Neuron (in vitro differentiated cells): ENCODE measurements around the gene CPLX3.

Source experiments
- H2AFZ ChIP-seq: one replicate; pipeline ENCODE4 v1.6.1; 2013; ENCODE audit warnings: low read depth, mild to moderate bottlenecking, inconsistent platforms, low read length, moderate library complexity
- H3K27me3 ChIP-seq: one replicate; pipeline ENCODE4 v1.6.1; 2013; ENCODE audit warnings: low read length; ENCODE audit not compliant: insufficient read depth
- H3K36me3 ChIP-seq: one replicate; pipeline ENCODE4 v1.6.1; 2013; ENCODE audit warnings: low read length; ENCODE audit not compliant: insufficient read depth
- H3K4me1 ChIP-seq: one replicate; pipeline ENCODE4 v1.6.1; 2013; ENCODE audit warnings: low read length; ENCODE audit not compliant: insufficient read depth
- H3K4me3 ChIP-seq: 2 replicates; pipeline ENCODE4 v1.5.1; 2013; ENCODE audit warnings: mild to moderate bottlenecking, low read length, moderate library complexity
- H3K9me3 ChIP-seq: one replicate; pipeline ENCODE4 v1.6.1; 2013; ENCODE audit warnings: low read length

CPLX3 gene

DNA sequence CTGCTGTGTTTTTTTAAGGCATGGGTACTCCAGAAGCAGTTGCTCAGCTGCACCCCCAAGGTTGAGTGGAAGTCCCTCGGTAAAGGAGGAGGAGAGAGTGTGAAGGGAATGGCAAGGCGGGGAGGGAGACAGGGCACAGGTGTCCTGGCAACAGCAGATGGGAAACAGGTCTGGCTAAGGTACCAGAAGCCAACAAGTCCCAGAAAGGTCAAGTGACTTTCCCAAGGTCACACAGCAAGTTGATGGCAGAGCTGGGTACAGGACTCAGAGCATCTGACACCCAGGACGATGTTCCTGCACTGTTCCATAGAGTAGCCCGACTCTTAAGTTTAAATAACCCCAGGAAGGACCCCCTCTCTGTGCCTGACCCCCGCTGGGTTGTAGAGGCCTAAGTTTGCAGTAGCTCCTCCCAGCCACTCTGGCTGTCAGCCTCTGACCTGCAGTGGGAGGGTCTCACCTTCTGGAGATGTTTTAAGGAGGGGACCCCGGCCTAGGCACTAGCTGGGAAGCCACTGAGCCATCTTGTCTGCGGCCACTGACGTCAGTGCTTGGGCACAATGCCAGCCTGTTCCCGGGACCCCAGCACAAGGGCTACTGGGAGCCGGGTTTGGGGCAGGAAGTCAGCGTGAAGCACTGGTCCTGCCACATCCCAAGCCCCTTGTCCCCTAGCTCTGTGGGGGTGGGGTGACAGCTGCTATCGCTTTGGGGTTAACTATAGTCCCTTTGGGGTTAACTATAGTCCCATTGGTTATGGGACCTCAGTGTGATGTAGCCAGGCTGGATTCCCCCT lies 34.0 kb upstream of the CPLX3 start:
- no peak overlapping the region for H3K4me3 ChIP-seq
- no peaks in the 10 kb centered on the region for H3K36me3 ChIP-seq
- no peaks in the 10 kb centered on the region for H3K9me3 ChIP-seq
- peaks cover 21% of the 10 kb centered on the region for H3K4me1 ChIP-seq
- H3K27me3 ChIP-seq: no peaks in the 10 kb centered on the region
- no peak overlapping the region for H2AFZ ChIP-seq

DNA sequence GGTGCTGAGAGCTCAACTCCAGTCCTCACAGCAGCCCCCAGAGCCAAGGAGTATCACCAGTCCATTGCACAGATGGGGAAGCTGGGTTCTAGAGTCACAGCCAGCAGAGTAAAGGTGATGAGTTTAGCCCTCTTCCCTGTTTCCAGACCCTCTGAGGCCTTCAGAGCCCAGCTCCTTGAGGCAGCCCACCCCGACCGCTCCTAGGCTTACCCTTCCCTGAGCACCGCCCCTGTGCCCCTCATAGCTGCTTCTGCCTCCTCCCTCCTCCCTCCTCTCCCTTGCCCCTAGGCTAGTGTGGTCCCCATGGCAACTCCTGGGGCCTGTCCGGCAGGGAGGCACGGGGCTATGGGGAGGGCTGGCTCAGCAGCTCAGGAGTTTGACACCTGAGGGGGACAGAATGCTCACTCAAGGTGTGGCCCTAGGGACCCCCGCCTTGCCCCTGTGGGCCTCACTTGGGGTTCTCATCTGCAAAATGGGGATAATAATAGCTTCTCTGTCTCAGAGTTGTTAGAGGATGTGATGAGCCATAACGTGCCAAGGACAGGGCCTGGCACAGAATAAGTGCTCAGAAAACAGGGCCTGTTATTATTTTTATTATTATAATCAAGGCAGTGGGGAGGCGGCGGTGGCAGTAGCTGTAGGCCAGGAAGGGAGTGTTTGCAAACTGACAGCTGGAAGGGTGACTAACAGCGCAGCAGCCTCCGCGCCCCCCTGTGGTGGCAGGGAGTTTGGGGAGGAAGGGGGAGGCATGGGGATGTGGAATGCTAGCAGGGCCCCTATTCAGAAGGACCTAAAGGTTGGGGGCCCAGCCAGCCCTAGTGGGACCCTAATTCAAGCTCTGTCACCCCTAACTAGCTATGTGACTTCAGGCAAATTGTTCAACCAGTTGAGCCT lies 33.0 kb upstream of the CPLX3 start:
- Histone ChIP-seq H3K4me3 (no peak overlapping the region), H3K4me1 (peaks cover 21% of the 10 kb centered on the region), H3K36me3 (no peaks in the 10 kb centered on the region), H3K9me3 (no peaks in the 10 kb centered on the region), H2AFZ (no peak overlapping the region), H3K27me3 (no peaks in the 10 kb centered on the region)

DNA sequence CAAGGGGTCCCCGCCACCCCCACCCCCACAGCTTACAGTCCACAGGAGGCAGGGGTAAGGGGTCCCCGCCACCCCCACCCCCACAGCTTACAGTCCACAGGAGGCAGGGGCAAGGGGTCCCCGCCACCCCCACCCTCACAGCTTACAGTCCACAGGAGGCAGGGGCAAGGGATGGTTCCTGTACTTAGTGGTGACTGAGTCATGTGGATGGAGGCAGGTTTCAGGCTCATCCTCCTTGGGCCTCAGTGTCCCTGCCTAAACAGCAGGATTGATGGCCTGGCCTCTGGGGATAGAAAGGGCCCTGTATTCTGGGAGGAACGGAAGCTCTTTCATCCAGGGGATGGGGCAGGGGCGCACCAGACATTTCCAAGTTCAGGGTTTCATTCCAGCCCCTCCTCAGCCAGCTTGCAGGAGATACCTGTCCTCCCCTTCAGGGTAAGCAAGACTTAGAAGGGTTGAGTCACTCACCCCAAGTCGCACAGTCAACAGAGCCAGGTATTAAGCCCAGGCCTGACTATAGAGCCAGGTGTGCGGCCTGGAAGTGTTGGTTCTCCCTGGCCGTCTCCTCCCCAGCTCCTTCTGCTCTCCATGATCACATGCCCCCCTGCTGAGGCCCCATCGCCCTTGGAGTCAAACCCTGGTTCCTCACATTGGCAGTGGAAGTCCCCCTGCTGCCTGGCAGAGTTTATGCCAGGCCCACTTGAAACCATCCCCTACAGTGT lies 32.0 kb upstream of the CPLX3 start:
- Histone ChIP-seq H3K9me3 (no peaks in the 10 kb centered on the region), H3K4me1 (peaks cover 21% of the 10 kb centered on the region), H3K4me3 (no peak overlapping the region), H3K27me3 (no peaks in the 10 kb centered on the region), H2AFZ (no peak overlapping the region), H3K36me3 (peaks cover 9% of the 10 kb centered on the region)

DNA sequence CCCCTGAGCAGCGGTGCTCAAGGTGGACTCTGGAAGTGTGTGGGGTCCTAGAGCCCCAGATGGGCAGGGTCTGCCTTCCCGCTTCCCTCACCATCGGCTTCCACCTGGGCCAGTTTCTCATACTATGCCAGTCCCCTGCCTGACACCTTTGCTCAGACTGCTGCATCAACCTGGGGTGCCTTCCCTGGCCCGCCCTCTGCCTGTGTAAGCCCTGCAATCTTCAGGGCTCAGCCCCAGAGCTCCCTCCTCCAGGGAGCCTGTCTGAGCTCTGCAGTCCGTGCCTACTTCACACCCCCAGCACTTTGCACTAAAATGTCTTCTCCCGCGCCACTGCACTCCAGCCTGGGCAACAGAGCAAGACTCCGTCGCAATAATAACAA lies 31.5 kb upstream of the CPLX3 start:
- Histone ChIP-seq H3K4me3 (no peak overlapping the region), H3K4me1 (peaks cover 17% of the 10 kb centered on the region), H3K36me3 (peaks cover 14% of the 10 kb centered on the region), H3K9me3 (no peaks in the 10 kb centered on the region), H2AFZ (no peak overlapping the region), H3K27me3 (no peaks in the 10 kb centered on the region)

DNA sequence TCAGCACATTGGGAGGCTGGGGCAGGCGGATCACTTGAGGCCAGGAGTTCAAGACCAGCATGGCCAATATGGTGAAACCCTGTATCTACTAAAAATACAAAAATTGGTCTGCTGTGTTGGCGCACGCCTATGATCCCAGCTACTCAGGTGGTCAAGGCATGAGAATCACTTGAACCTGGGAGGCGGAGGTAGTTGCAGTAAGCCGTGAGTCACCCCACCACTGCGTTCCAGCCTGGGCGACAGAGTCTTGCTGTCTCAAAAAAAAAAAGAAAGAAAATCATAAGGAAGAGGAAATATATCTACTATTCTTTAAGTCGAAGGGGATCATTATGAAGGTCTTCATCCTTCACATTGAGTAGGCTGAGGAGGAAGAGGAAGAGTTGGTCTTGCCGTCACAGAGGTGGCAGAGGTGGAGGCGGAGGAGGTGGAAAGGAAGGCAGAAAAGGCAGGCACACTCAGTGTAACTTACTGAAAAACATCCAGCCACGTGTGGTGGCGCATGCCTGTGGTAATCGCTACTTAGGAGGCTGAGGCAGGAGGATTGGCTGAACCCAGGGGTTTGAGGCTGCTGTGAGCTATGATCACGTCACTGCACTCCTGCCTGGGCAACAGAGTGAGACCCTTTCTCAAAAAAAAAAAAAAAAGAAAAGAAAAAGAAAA lies 30.3 kb upstream of the CPLX3 start:
- Histone ChIP-seq H3K27me3 (no peaks in the 10 kb centered on the region), H3K36me3 (peaks cover 20% of the 10 kb centered on the region), H3K4me1 (peaks cover 14% of the 10 kb centered on the region), H3K9me3 (no peaks in the 10 kb centered on the region), H2AFZ (no peak overlapping the region), H3K4me3 (no peak overlapping the region)

DNA sequence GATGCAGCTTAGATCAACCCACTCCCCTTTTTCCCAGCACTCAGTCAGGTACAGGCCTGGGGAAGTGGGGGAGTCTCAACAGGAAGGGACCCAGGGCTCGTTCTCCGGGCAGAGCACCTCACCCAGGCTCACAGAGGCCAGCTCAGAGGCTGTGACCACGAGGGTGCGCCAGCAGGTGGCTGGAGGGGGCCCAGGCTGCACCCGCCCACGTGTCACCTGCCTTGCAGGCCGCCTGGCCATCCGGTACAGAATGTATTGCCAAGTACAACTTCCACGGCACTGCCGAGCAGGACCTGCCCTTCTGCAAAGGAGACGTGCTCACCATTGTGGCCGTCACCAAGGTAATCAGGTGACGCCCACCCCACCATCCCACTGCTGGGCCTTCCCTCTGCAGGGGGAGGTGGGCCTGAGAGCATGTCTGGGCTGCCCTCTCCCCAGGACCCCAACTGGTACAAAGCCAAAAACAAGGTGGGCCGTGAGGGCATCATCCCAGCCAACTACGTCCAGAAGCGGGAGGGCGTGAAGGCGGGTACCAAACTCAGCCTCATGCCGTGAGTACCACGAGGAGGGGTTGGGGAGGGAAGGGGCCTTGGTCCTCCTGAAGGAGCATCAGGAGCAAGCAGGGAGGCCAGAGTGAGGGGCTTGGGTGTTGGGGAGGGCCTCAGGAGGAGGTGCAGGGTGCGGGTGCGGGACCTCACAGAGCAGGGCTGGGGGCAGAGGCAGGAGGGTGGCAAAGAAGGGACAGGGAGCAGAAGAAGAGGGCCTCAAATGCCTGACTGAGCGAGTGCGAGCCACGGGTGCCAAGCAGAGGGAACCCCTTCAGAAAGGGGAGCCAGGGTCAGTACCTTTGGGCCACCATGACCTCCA lies 27.8 kb upstream of the CPLX3 start:
- Histone ChIP-seq H3K4me1 (no peaks in the 10 kb centered on the region), H3K36me3 (peaks cover 41% of the 10 kb centered on the region), H3K9me3 (no peaks in the 10 kb centered on the region), H3K27me3 (no peaks in the 10 kb centered on the region), H2AFZ (no peak overlapping the region), H3K4me3 (no peak overlapping the region)

DNA sequence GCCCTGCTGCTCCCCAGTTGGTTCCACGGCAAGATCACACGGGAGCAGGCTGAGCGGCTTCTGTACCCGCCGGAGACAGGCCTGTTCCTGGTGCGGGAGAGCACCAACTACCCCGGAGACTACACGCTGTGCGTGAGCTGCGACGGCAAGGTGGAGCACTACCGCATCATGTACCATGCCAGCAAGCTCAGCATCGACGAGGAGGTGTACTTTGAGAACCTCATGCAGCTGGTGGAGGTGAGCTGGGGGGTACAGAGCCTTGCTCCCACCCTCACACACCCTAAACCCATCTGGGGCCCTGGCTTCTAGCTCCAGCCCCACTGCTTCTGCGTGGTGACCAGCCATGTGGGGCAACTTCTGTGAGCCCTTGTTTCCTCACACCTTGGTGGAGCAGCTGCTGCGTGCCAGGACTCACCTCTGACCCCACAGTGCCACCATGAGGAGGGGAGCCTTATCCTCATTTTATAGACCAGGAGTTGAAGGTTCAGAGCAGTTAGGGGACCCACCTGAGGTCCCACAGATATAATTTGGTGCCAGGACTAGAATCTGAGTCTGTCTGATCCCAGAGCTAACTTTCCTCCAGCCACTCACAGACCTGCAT lies 27.1 kb upstream of the CPLX3 start:
- Histone ChIP-seq H3K27me3 (no peaks in the 10 kb centered on the region), H3K4me1 (no peaks in the 10 kb centered on the region), H3K36me3 (peaks cover 48% of the 10 kb centered on the region), H3K9me3 (no peaks in the 10 kb centered on the region), H3K4me3 (no peak overlapping the region), H2AFZ (no peak overlapping the region)

DNA sequence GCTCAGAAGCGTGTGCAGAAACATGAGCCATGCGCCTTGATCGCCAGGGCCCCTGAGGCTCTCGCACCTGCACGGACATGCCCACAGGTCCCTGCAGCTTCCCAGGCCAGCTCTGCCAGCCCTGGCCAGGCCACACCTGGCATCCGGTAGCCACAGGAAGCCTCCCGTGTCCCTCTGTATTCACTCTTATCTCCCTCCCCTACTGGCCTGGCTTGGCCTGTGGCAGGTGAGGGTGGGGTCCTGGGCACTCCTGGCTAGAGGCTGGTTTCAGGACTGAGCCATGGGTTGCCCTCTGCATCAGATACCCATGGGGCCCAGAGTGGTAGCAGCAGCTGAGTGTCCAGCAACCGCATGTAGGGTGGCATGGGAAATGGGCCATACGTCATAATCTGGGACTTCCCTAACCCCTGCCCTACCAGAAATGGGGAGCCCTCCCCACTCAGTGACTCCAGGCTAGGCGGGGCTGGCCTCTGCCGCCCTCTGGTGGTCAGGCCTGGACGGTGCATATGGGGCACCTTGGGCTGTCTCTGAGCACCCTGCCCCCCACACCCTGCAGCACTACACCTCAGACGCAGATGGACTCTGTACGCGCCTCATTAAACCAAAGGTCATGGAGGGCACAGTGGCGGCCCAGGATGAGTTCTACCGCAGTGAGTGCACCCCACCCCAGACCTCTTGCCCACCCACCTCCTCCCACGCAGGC lies 26.4 kb upstream of the CPLX3 start:
- Histone ChIP-seq H3K27me3 (no peaks in the 10 kb centered on the region), H3K9me3 (no peaks in the 10 kb centered on the region), H3K4me3 (no peak overlapping the region), H3K36me3 (peaks cover 49% of the 10 kb centered on the region), H2AFZ (no peak overlapping the region), H3K4me1 (no peaks in the 10 kb centered on the region)

DNA sequence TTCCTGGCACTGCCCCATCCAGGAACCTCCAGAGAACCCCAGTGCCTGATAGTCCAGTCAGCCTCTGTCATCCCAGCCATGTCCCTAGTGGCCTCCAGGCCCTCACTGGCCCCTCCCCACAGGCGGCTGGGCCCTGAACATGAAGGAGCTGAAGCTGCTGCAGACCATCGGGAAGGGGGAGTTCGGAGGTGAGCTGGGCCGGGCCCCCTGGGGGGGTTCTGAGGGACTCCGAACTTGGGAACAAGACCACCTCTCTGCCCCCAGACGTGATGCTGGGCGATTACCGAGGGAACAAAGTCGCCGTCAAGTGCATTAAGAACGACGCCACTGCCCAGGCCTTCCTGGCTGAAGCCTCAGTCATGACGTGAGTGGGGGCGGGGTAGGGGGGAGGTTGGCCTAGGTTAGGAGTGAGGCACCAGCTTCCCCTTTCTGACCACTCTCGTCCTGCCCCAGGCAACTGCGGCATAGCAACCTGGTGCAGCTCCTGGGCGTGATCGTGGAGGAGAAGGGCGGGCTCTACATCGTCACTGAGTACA lies 25.8 kb upstream of the CPLX3 start:
- H2AFZ ChIP-seq: no peak overlapping the region
- no peak overlapping the region for H3K4me3 ChIP-seq
- H3K36me3 ChIP-seq: peaks cover 49% of the 10 kb centered on the region
- no peaks in the 10 kb centered on the region for H3K9me3 ChIP-seq
- no peaks in the 10 kb centered on the region for H3K4me1 ChIP-seq
- no peaks in the 10 kb centered on the region for H3K27me3 ChIP-seq

DNA sequence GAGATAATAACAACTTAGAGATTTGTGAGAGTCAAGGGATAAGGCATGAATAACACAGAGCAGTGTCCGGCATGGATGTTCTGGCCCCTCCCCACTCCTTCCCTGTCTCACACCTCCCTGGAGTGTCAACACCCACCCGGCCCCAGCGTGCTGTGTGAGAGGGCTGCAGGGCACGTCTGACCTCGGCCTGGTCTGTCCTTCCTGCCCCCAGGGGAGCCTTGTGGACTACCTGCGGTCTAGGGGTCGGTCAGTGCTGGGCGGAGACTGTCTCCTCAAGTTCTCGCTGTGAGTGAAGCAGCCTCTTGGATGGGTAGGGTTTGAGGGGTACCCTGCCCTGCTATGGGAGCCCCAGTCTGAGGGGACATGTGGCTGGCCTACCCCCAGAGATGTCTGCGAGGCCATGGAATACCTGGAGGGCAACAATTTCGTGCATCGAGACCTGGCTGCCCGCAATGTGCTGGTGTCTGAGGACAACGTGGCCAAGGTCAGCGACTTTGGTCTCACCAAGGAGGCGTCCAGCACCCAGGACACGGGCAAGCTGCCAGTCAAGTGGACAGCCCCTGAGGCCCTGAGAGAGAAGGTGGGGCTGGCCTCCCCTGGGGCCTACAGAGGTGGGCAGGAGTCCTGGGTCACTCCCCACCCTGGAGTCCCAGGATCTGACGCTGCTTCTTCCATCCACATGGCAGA lies 25.0 kb upstream of the CPLX3 start:
- H3K9me3 ChIP-seq: no peaks in the 10 kb centered on the region
- no peaks in the 10 kb centered on the region for H3K4me1 ChIP-seq
- H3K36me3 ChIP-seq: peaks cover 49% of the 10 kb centered on the region
- H3K4me3 ChIP-seq: no peak overlapping the region
- H2AFZ ChIP-seq: no peak overlapping the region
- H3K27me3 ChIP-seq: no peaks in the 10 kb centered on the region

DNA sequence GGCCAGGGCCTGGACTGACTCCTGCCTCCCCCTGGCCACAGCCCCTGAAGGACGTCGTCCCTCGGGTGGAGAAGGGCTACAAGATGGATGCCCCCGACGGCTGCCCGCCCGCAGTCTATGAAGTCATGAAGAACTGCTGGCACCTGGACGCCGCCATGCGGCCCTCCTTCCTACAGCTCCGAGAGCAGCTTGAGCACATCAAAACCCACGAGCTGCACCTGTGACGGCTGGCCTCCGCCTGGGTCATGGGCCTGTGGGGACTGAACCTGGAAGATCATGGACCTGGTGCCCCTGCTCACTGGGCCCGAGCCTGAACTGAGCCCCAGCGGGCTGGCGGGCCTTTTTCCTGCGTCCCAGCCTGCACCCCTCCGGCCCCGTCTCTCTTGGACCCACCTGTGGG lies 24.1 kb upstream of the CPLX3 start:
- Histone ChIP-seq H3K36me3 (peaks cover 49% of the 10 kb centered on the region), H2AFZ (no peak overlapping the region), H3K27me3 (no peaks in the 10 kb centered on the region), H3K4me3 (no peak overlapping the region), H3K9me3 (no peaks in the 10 kb centered on the region), H3K4me1 (no peaks in the 10 kb centered on the region)
